ENCODE data around the gene SEMA3F.
"Not testable (repeated sequence)": the region's sequence is repeated elsewhere in the genome, so short reads cannot be mapped to it uniquely, and the experiment has no call there.

SEMA3F gene

GRCh38 chr3:50227390-50228183 is 72.5 kb downstream of the SEMA3F start:
- Mint-ChIP-seq H3K27me3 (no peaks in the 10 kb centered on the region), H3K4me3 (peak overlapping the region; percentile 96), H3K9me3 (ENCODE audit: low read depth) (no peaks in the 10 kb centered on the region), H3K27ac (peak overlapping the region; percentile 89), H3K4me1 (ENCODE audit: low read depth) (peaks cover 24% of the 10 kb centered on the region), H3K36me3 (no peaks in the 10 kb centered on the region)

GRCh38 chr3:50228184-50228763 is 73.2 kb downstream of the SEMA3F start:
- not testable (repeated sequence) for H3K27me3 Mint-ChIP-seq; H3K9me3 Mint-ChIP-seq (ENCODE audit: low read depth); H3K36me3 Mint-ChIP-seq
- Mint-ChIP-seq H3K4me3 (peak overlapping the region; percentile 94), H3K27ac (peak overlapping the region; percentile 89), H3K4me1 (ENCODE audit: low read depth) (peaks cover 24% of the 10 kb centered on the region)

GRCh38 chr3:50229490-50229889 is 74.4 kb downstream of the SEMA3F start:
- H3K9me3 Mint-ChIP-seq (ENCODE audit: low read depth) = no peaks in the 10 kb centered on the region
- peaks cover 26% of the 10 kb centered on the region for H3K4me1 Mint-ChIP-seq (ENCODE audit: low read depth)
- no peak overlapping the region for H3K4me3 Mint-ChIP-seq
- no peaks in the 10 kb centered on the region for H3K27me3 Mint-ChIP-seq
- no peaks in the 10 kb centered on the region for H3K36me3 Mint-ChIP-seq
- no peak overlapping the region for H3K27ac Mint-ChIP-seq

GRCh38 chr3:50230104-50230793 is 75.1 kb downstream of the SEMA3F start:
- no peaks in the 10 kb centered on the region for H3K36me3 Mint-ChIP-seq
- no peak overlapping the region for H3K27ac Mint-ChIP-seq
- H3K4me3 Mint-ChIP-seq = no peak overlapping the region
- H3K9me3 Mint-ChIP-seq (ENCODE audit: low read depth) = no peaks in the 10 kb centered on the region
- no peaks in the 10 kb centered on the region for H3K27me3 Mint-ChIP-seq
- H3K4me1 Mint-ChIP-seq (ENCODE audit: low read depth) = peaks cover 27% of the 10 kb centered on the region

- Mint-ChIP-seq H3K27me3 (no peaks in the 10 kb centered on the region), H3K27ac (no peak overlapping the region), H3K4me3 (no peak overlapping the region), H3K4me1 (ENCODE audit: low read depth) (peaks cover 30% of the 10 kb centered on the region), H3K9me3 (ENCODE audit: low read depth) (no peaks in the 10 kb centered on the region), H3K36me3 (no peaks in the 10 kb centered on the region)
These were observed 75.6 kb downstream of the SEMA3F start for GRCh38 chr3:50230794-50231125.

GRCh38 chr3:50231581-50231980 is 76.5 kb downstream of the SEMA3F start:
- peaks cover 25% of the 10 kb centered on the region for H3K4me1 Mint-ChIP-seq (ENCODE audit: low read depth)
- no peaks in the 10 kb centered on the region for H3K27me3 Mint-ChIP-seq
- H3K4me3 Mint-ChIP-seq = no peak overlapping the region
- H3K36me3 Mint-ChIP-seq = no peaks in the 10 kb centered on the region
- no peak overlapping the region for H3K27ac Mint-ChIP-seq
- no peaks in the 10 kb centered on the region for H3K9me3 Mint-ChIP-seq (ENCODE audit: low read depth)

GRCh38 chr3:50232303-50232702 is 77.2 kb downstream of the SEMA3F start:
- no peak overlapping the region for H3K27ac Mint-ChIP-seq
- no peaks in the 10 kb centered on the region for H3K36me3 Mint-ChIP-seq
- peaks cover 21% of the 10 kb centered on the region for H3K4me1 Mint-ChIP-seq (ENCODE audit: low read depth)
- no peaks in the 10 kb centered on the region for H3K27me3 Mint-ChIP-seq
- H3K9me3 Mint-ChIP-seq (ENCODE audit: low read depth) = no peaks in the 10 kb centered on the region
- no peak overlapping the region for H3K4me3 Mint-ChIP-seq

GRCh38 chr3:50233176-50233575 is 78.1 kb downstream of the SEMA3F start:
- H3K4me1 Mint-ChIP-seq (ENCODE audit: low read depth) = peaks cover 18% of the 10 kb centered on the region
- no peaks in the 10 kb centered on the region for H3K9me3 Mint-ChIP-seq (ENCODE audit: low read depth)
- no peak overlapping the region for H3K4me3 Mint-ChIP-seq
- H3K27me3 Mint-ChIP-seq = no peaks in the 10 kb centered on the region
- no peak overlapping the region for H3K27ac Mint-ChIP-seq
- H3K36me3 Mint-ChIP-seq = no peaks in the 10 kb centered on the region

GRCh38 chr3:50235716-50236483 is 80.8 kb downstream of the SEMA3F start, which contains the start of gene GNAI2:
Gene GNAI2, plus strand, starts transcription at chr3:50236204. Its CDS starts 132 bp downstream, at chr3:50236336.
- peak within 1 kb of the TSS; percentile 93 for H3K27ac Mint-ChIP-seq
- H3K36me3 Mint-ChIP-seq = no peaks in the 10 kb centered on the region
- H3K4me3 Mint-ChIP-seq = peak within 1 kb of the TSS; percentile 94
- H3K27me3 Mint-ChIP-seq = no peaks in the 10 kb centered on the region
- H3K4me1 Mint-ChIP-seq (ENCODE audit: low read depth) = peaks cover 33% of the 10 kb centered on the region
- H3K9me3 Mint-ChIP-seq (ENCODE audit: low read depth) = no peaks in the 10 kb centered on the region

GRCh38 chr3:50236484-50237132 is 81.5 kb downstream of the SEMA3F start:
- Mint-ChIP-seq H3K27ac (peak overlapping the region; percentile 93), H3K9me3 (ENCODE audit: low read depth) (no peaks in the 10 kb centered on the region), H3K4me3 (peak overlapping the region; percentile 94), H3K36me3 (no peaks in the 10 kb centered on the region), H3K4me1 (ENCODE audit: low read depth) (peaks cover 40% of the 10 kb centered on the region), H3K27me3 (no peaks in the 10 kb centered on the region)

- Mint-ChIP-seq H3K4me1 (ENCODE audit: low read depth) (peaks cover 46% of the 10 kb centered on the region), H3K27ac (peak overlapping the region; percentile 93), H3K27me3 (no peaks in the 10 kb centered on the region), H3K9me3 (ENCODE audit: low read depth) (no peaks in the 10 kb centered on the region), H3K36me3 (no peaks in the 10 kb centered on the region), H3K4me3 (peak overlapping the region; percentile 94)
These were observed 82.1 kb downstream of the SEMA3F start for GRCh38 chr3:50237133-50237651.

- Mint-ChIP-seq H3K27ac (peak overlapping the region; percentile 93), H3K4me3 (peak overlapping the region; percentile 94), H3K9me3 (ENCODE audit: low read depth) (no peaks in the 10 kb centered on the region), H3K27me3 (no peaks in the 10 kb centered on the region), H3K4me1 (ENCODE audit: low read depth) (peaks cover 53% of the 10 kb centered on the region), H3K36me3 (no peaks in the 10 kb centered on the region)
These were observed 82.8 kb downstream of the SEMA3F start for GRCh38 chr3:50237754-50238548.

GRCh38 chr3:50238549-50239026 is 83.5 kb downstream of the SEMA3F start:
- Mint-ChIP-seq H3K4me1 (ENCODE audit: low read depth) (peaks cover 56% of the 10 kb centered on the region), H3K27ac (peak overlapping the region; percentile 93), H3K36me3 (no peaks in the 10 kb centered on the region), H3K4me3 (peak overlapping the region; percentile 94), H3K27me3 (no peaks in the 10 kb centered on the region), H3K9me3 (ENCODE audit: low read depth) (no peaks in the 10 kb centered on the region)
